Testis (tissue), 3 donors: ENCODE results near the gene COQ5. TPM values are rescaled to one million over a fixed set of nuclear protein-coding genes. Genes with fewer than 3 reads are reported as not detected.
A peak's percentile ranks its signal among the peaks of the same experiment; 100 is the strongest.

Experiments used
- DNase-seq: peaks from one replicate; pipeline ENCODE4 v3.0.0-alpha.2; 2019
- H3K27ac ChIP-seq, 2 donors: fragments of 200-600 bp; sonication (generic); one replicate each; pipeline ENCODE4 v1.5.1; 2019
- H3K27me3 ChIP-seq: fragments of 200-600 bp; sonication (generic); one replicate; pipeline ENCODE4 v1.5.1; 2019
- H3K36me3 ChIP-seq: fragments of 200-600 bp; sonication (generic); one replicate; pipeline ENCODE4 v1.5.1; 2017; ENCODE audit warnings: low read depth; ENCODE audit errors: missing control alignments
- H3K4me1 ChIP-seq: fragments of 200-600 bp; sonication (generic); one replicate; pipeline ENCODE4 v1.5.1; 2019
- H3K4me3 ChIP-seq, 2 donors: fragments of 200-600 bp; sonication (generic); one replicate each; pipeline ENCODE4 v1.5.1; 2017 to 2019
- H3K9me3 ChIP-seq: fragments of 200-600 bp; sonication (generic); one replicate; pipeline ENCODE4 v1.5.1; 2017
- POLR2A ChIP-seq: fragments of 450-650 bp; IDR thresholded peaks from one replicate; pipeline ENCODE4 v1.6.1; 2017; ENCODE audit warnings: antibody characterized with exemption, mild to moderate bottlenecking, moderate library complexity
- WGBS, 2 donors: methylation state at CpG; one replicate each; pipeline ENCODE4 v1.1.5; 2018; 5-methylcytosine and 5-hydroxymethylcytosine counted together
- intact Hi-C: fragments of 100-400 bp; cut with DNase I; formaldehyde crosslinking; loops from one replicate; pipeline ENCODE4 v1.15.1; 2023; ENCODE audit warnings: low total_unique reads
- polyA plus RNA-seq: library from polyadenylated mRNA; stranded (reverse); fragments of 350-450 nt; fragmentation: Illumina TruSeq; extraction: RNeasy Lipid Tissue Mini Kit (QIAGEN cat#74804); gene quantifications from one replicate; pipeline ENCODE4 v1.2.3, GENCODE V29; 2014; ENCODE audit warnings: low read depth, low replicate concordance; ENCODE audit not compliant: insufficient read depth
- total RNA-seq, 2 donors: library from RNA; depleted of rRNA; stranded (reverse); fragments of >200 nt; gene quantifications; one replicate each; pipeline ENCODE4 v1.2.3, GENCODE V29; 2016
- TF ChIP-seq, protein P1 (sequence below), 3 experiments: fragments of 450-650 bp in 2 of 3; fragments of 200-600 bp in 1 of 3; sonication (generic) in 1 of 3; IDR thresholded peaks; one replicate each; pipeline ENCODE4 v1.5.1; 2016 to 2019; ENCODE audit warnings: antibody characterized with exemption in 3 of 3, mild to moderate bottlenecking in 2 of 3, moderate library complexity in 1 of 3

COQ5 gene
- total and polyA plus RNA-seq, 3 donors from 2014 or later = 31.3 to 51.0 (median 37.4) TPM

DNA sequence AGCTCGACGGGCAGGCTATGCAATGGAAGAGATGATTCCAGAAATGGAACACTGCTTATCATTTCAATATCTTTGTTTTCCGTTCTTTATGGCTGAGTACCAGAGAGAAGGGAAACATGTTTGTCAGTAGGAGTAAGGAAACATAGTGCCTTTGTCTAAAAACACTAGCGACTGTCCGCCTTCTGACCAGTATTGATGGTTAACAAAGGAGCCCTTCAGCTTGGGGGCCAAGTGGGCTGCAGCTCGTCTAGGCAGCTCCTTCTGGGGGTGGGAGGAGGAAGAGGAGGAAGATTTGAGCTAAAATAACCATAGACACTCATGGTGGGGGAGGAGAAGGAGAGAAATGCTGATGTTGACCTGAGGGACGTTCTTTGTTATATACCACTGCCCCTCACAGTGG, 15.0 kb downstream of the COQ5 start:
- TF ChIP-seq POLR2A = no peak
- TF ChIP-seq, protein P1, sequence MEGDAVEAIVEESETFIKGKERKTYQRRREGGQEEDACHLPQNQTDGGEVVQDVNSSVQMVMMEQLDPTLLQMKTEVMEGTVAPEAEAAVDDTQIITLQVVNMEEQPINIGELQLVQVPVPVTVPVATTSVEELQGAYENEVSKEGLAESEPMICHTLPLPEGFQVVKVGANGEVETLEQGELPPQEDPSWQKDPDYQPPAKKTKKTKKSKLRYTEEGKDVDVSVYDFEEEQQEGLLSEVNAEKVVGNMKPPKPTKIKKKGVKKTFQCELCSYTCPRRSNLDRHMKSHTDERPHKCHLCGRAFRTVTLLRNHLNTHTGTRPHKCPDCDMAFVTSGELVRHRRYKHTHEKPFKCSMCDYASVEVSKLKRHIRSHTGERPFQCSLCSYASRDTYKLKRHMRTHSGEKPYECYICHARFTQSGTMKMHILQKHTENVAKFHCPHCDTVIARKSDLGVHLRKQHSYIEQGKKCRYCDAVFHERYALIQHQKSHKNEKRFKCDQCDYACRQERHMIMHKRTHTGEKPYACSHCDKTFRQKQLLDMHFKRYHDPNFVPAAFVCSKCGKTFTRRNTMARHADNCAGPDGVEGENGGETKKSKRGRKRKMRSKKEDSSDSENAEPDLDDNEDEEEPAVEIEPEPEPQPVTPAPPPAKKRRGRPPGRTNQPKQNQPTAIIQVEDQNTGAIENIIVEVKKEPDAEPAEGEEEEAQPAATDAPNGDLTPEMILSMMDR (IDR thresholded peaks at IDR 0.05) = no peak
- Histone ChIP-seq H3K4me3 (no peak overlapping the region), H3K27me3 (no peaks in the 10 kb centered on the region), H3K4me1 (no peaks in the 10 kb centered on the region), H3K36me3 (no peaks in the 10 kb centered on the region), H3K27ac (no peak overlapping the region), H3K9me3 (no peaks in the 10 kb centered on the region)
- intact Hi-C loops = no loop called here
- WGBS, 2 donors = 65 to 68% methylated on average over 7 of the region's 7 CpGs
- peak; percentile 32 for DNase-seq

DNA sequence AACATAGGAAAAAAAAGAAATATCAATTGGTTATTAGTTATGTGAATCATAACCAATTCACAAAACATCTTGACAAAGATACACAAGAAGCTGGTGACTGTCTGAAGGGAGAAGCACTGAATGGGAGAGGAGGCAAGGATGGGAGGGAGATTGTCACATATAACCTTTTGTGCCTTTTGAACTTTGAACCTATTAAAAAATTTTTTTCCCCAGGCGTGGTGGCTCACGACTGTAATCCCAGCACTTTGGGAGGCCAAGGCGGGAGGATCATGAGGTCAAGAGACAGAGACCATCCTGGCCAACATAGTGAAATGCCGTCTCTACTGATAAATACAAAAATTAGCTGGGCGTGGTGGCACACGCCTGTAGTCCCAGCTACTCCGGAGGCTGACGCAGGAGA, 20.4 kb downstream of the COQ5 start:
- 90 to 94% methylated on average over 8 of the region's 8 CpGs for WGBS, 2 donors
- no peaks in the 10 kb centered on the region for H3K9me3 ChIP-seq
- no peaks in the 10 kb centered on the region for H3K27me3 ChIP-seq
- no peak overlapping the region for H3K4me3 ChIP-seq
- H3K36me3 ChIP-seq = no peaks in the 10 kb centered on the region
- TF ChIP-seq POLR2A = no peak
- TF ChIP-seq, protein P1 (IDR thresholded peaks at IDR 0.05) = no peak
- no peaks in the 10 kb centered on the region for H3K4me1 ChIP-seq
- intact Hi-C loops = no loop called here
- no peak for DNase-seq
- H3K27ac ChIP-seq = no peak overlapping the region

DNA sequence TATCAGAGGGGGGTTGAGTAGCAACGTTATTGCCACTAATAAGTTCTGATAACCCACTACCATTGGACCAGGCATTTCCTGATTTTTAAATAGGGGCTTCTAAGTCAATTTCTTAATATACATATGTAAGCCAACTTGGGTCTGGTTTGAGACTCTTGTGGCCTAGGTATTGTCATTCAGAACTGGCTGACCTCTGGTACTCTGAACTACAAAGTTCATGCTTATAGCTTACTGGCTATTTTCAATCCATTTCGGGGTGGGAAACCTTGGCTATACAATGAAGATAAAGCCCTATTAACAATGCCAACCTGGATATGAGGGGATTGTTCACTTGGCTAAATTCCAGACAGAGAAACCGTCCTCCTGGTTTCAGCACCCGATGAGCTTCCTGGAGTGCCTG, 24.4 kb downstream of the COQ5 start:
- intact Hi-C loops = no loop called here
- TF ChIP-seq POLR2A = no peak
- TF ChIP-seq, protein P1 (IDR thresholded peaks at IDR 0.05) = no peak
- Histone ChIP-seq H3K4me3 (no peak overlapping the region), H3K27me3 (no peaks in the 10 kb centered on the region), H3K27ac (no peak overlapping the region), H3K36me3 (no peaks in the 10 kb centered on the region), H3K4me1 (no peaks in the 10 kb centered on the region), H3K9me3 (no peaks in the 10 kb centered on the region)
- DNase-seq = no peak
- 76 to 78% methylated on average over 4 of the region's 4 CpGs for WGBS, 2 donors

DNA sequence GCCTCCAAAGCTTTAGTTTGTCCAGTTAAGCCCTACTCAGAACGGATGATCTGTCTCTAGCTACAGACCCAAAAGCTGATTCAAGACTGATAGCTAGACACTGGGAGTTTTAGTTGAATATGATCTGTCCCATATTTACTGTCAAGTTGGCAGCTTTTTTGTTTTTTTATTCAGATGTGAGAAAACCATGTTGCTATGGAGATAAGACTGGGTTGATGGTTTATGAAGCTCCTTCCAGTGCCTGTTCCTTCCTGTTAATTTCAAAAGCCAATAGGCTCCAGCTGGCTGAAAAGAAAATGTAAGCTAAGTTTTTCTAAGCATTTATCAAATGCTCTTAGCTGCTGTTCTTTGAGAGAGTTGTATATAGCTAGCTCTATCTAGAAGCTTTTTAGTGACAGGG, 28.4 kb downstream of the COQ5 start:
- no peak overlapping the region for H3K27ac ChIP-seq
- intact Hi-C loops = no loop called here

More for the DNA sequence above, 28.4 kb downstream of the COQ5 start:
- Histone ChIP-seq H3K4me1 (peaks cover 19% of the 10 kb centered on the region), H3K9me3 (no peaks in the 10 kb centered on the region), H3K36me3 (no peaks in the 10 kb centered on the region), H3K4me3 (no peak overlapping the region), H3K27me3 (no peaks in the 10 kb centered on the region)
- TF ChIP-seq POLR2A = no peak
- TF ChIP-seq, protein P1 (IDR thresholded peaks at IDR 0.05) = no peak
- DNase-seq = no peak
- 87 to 88% methylated on average over 1 of the region's 1 CpG for WGBS, 2 donors
